Astrocyte (in vitro differentiated cells and primary cell): ENCODE data around the gene TOM1L2.

Source experiments
- EZH2 ChIP-seq: IDR thresholded peaks from 2 replicates; pipeline ENCODE4 v1.6.1; 2012; ENCODE audit warnings: mild to moderate bottlenecking, low read length, inconsistent platforms; ENCODE audit not compliant: insufficient read depth
- TF ChIP-seq, protein P1 (sequence below): IDR thresholded peaks from 2 replicates; pipeline ENCODE4 v1.5.1; 2011; ENCODE audit warnings: low read depth, mild to moderate bottlenecking, inconsistent platforms, low read length, moderate library complexity; ENCODE audit not compliant: insufficient read depth

DNA sequence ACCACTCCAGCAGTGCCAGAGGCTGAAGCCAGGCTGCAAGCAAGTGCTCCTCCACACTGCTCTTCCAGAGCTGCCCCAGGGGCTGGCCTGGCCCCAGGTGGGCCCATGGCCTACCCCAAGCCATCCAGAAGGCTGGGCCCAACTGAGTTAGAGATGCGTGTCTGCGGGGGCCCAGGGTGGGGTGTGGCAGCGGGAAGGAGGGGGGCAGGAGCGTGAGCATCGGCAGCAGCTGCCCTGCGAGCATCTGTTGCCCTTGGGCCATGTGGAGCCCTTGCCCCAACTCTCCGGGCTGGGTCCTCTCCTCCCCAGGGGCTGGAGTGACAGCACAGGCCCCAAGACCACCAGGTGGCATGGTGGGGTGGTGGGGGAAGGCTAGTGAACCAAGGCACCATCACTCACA is 128.1 kb downstream of the TOM1L2 start:
- TF ChIP-seq, protein P1, sequence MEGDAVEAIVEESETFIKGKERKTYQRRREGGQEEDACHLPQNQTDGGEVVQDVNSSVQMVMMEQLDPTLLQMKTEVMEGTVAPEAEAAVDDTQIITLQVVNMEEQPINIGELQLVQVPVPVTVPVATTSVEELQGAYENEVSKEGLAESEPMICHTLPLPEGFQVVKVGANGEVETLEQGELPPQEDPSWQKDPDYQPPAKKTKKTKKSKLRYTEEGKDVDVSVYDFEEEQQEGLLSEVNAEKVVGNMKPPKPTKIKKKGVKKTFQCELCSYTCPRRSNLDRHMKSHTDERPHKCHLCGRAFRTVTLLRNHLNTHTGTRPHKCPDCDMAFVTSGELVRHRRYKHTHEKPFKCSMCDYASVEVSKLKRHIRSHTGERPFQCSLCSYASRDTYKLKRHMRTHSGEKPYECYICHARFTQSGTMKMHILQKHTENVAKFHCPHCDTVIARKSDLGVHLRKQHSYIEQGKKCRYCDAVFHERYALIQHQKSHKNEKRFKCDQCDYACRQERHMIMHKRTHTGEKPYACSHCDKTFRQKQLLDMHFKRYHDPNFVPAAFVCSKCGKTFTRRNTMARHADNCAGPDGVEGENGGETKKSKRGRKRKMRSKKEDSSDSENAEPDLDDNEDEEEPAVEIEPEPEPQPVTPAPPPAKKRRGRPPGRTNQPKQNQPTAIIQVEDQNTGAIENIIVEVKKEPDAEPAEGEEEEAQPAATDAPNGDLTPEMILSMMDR, result no peak
- TF ChIP-seq EZH2, result no peak
